ENCODE measurements around the gene MYO5C.

The MYO5C gene

DNA sequence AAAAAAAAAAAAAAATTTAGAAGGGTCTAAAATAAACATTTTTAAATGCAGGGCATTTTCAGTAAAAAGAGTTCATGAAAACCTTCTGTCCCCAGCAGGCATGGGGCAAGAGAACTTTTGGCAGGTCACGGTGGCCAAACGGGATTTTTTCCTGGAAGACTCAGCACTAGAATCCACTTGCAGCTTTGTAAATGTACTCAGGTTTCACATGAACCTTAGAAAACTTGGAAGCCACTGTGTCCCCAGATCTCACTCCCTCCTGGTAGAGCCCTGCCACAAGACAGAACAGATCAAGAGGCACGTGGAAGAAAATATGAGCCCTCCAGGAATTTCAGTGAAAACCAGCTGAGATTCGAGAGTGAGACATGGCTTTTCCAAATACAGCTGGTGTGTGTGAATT, 102.3 kb downstream of the MYO5C start:
- DNase-seq (ENCODE audit: low spot score) (no peak), ATAC-seq (ENCODE audit: low read depth) (no peak)
- Histone ChIP-seq H3K4me3 (ENCODE audit: severe bottlenecking) (no peak overlapping the region), H3K4me1 (ENCODE audit: insufficient read depth, poor library complexity, severe bottlenecking) (no peaks in the 10 kb centered on the region), H3K36me3 (ENCODE audit: low read depth) (peaks cover 41% of the 10 kb centered on the region), H3K9me3 (ENCODE audit: severe bottlenecking) (no peaks in the 10 kb centered on the region), H3K27ac (ENCODE audit: poor library complexity, severe bottlenecking) (no peak overlapping the region), H3K27me3 (ENCODE audit: insufficient read depth, poor library complexity, severe bottlenecking) (no peaks in the 10 kb centered on the region)
- TF ChIP-seq, protein P1, sequence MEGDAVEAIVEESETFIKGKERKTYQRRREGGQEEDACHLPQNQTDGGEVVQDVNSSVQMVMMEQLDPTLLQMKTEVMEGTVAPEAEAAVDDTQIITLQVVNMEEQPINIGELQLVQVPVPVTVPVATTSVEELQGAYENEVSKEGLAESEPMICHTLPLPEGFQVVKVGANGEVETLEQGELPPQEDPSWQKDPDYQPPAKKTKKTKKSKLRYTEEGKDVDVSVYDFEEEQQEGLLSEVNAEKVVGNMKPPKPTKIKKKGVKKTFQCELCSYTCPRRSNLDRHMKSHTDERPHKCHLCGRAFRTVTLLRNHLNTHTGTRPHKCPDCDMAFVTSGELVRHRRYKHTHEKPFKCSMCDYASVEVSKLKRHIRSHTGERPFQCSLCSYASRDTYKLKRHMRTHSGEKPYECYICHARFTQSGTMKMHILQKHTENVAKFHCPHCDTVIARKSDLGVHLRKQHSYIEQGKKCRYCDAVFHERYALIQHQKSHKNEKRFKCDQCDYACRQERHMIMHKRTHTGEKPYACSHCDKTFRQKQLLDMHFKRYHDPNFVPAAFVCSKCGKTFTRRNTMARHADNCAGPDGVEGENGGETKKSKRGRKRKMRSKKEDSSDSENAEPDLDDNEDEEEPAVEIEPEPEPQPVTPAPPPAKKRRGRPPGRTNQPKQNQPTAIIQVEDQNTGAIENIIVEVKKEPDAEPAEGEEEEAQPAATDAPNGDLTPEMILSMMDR (IDR thresholded peaks at IDR 0.05; ENCODE audit: poor library complexity, severe bottlenecking) = no peak

GRCh38 chr15:52191207-52191606, 104.4 kb downstream of the MYO5C start, which contains the start of gene GNB5:
Gene GNB5 (minus strand): TSS chr15:52191392. CDS start chr15:52184676, 6,716 bp downstream.
- Histone ChIP-seq H3K36me3 (ENCODE audit: low read depth) (peaks cover 33% of the 10 kb centered on the region), H3K27ac (ENCODE audit: poor library complexity, severe bottlenecking) (no peak within 1 kb of the TSS), H3K4me1 (ENCODE audit: insufficient read depth, poor library complexity, severe bottlenecking) (no peaks in the 10 kb centered on the region), H3K4me3 (ENCODE audit: severe bottlenecking) (no peak within 1 kb of the TSS), H3K27me3 (ENCODE audit: insufficient read depth, poor library complexity, severe bottlenecking) (no peaks in the 10 kb centered on the region), H3K9me3 (ENCODE audit: severe bottlenecking) (no peaks in the 10 kb centered on the region)
- DNase-seq (ENCODE audit: low spot score) = no peak
- TF ChIP-seq, protein P1 (IDR thresholded peaks at IDR 0.05; ENCODE audit: poor library complexity, severe bottlenecking) = no peak
- peak; percentile 20 for ATAC-seq (ENCODE audit: low read depth)

GRCh38 chr15:52186651-52187486, 108.7 kb downstream of the MYO5C start:
- TF ChIP-seq, protein P1 (IDR thresholded peaks at IDR 0.05; ENCODE audit: poor library complexity, severe bottlenecking) = no peak
- H3K27ac ChIP-seq (ENCODE audit: poor library complexity, severe bottlenecking) = no peak overlapping the region
- H3K4me1 ChIP-seq (ENCODE audit: insufficient read depth, poor library complexity, severe bottlenecking) = no peaks in the 10 kb centered on the region
- no peak overlapping the region for H3K4me3 ChIP-seq (ENCODE audit: severe bottlenecking)
- no peaks in the 10 kb centered on the region for H3K27me3 ChIP-seq (ENCODE audit: insufficient read depth, poor library complexity, severe bottlenecking)
- DNase-seq (ENCODE audit: low spot score) = no peak
- no peaks in the 10 kb centered on the region for H3K36me3 ChIP-seq (ENCODE audit: low read depth)
- no peak for ATAC-seq (ENCODE audit: low read depth)
- H3K9me3 ChIP-seq (ENCODE audit: severe bottlenecking) = no peaks in the 10 kb centered on the region

GRCh38 chr15:52185151-52185561, 110.4 kb downstream of the MYO5C start:
- Histone ChIP-seq H3K27ac (ENCODE audit: poor library complexity, severe bottlenecking) (no peak overlapping the region), H3K36me3 (ENCODE audit: low read depth) (no peaks in the 10 kb centered on the region), H3K27me3 (ENCODE audit: insufficient read depth, poor library complexity, severe bottlenecking) (no peaks in the 10 kb centered on the region), H3K9me3 (ENCODE audit: severe bottlenecking) (no peaks in the 10 kb centered on the region), H3K4me3 (ENCODE audit: severe bottlenecking) (no peak overlapping the region), H3K4me1 (ENCODE audit: insufficient read depth, poor library complexity, severe bottlenecking) (no peaks in the 10 kb centered on the region)
- DNase-seq (ENCODE audit: low spot score) (no peak), ATAC-seq (ENCODE audit: low read depth) (no peak)
- TF ChIP-seq, protein P1 (IDR thresholded peaks at IDR 0.05; ENCODE audit: poor library complexity, severe bottlenecking) = no peak

DNA sequence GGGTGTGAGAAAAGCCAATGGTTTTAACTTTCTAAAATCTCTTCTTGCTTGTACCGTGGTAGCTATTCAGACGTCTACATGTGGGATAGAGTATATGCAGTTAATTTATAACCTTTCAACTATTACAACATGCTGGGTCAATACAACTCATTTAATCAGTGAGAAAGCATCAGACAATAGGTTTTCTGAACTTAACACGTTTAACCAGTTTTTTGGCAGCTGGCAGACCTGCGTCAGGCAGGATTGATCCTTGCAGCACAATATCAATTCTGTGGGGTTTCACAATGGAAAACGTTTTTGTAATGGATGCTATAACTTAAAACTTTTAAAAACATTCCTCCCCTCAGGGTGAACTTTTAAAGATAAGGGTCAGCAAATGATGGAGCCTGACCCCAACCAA, 110.9 kb downstream of the MYO5C start:
- Histone ChIP-seq H3K4me3 (ENCODE audit: severe bottlenecking) (no peak overlapping the region), H3K4me1 (ENCODE audit: insufficient read depth, poor library complexity, severe bottlenecking) (no peaks in the 10 kb centered on the region), H3K27me3 (ENCODE audit: insufficient read depth, poor library complexity, severe bottlenecking) (no peaks in the 10 kb centered on the region), H3K9me3 (ENCODE audit: severe bottlenecking) (no peaks in the 10 kb centered on the region), H3K27ac (ENCODE audit: poor library complexity, severe bottlenecking) (no peak overlapping the region), H3K36me3 (ENCODE audit: low read depth) (no peaks in the 10 kb centered on the region)
- DNase-seq (ENCODE audit: low spot score) (no peak), ATAC-seq (ENCODE audit: low read depth) (no peak)
- TF ChIP-seq, protein P1 (IDR thresholded peaks at IDR 0.05; ENCODE audit: poor library complexity, severe bottlenecking) = no peak

Data from RWPE2 (cell line).